Measurements from ENCODE around the gene ZNF446. TPM values are rescaled to one million over a fixed set of nuclear protein-coding genes. Genes with fewer than 3 reads are reported as not detected.

ZNF446 gene
- polyA plus RNA-seq, 1 donor = 14.1 TPM

DNA sequence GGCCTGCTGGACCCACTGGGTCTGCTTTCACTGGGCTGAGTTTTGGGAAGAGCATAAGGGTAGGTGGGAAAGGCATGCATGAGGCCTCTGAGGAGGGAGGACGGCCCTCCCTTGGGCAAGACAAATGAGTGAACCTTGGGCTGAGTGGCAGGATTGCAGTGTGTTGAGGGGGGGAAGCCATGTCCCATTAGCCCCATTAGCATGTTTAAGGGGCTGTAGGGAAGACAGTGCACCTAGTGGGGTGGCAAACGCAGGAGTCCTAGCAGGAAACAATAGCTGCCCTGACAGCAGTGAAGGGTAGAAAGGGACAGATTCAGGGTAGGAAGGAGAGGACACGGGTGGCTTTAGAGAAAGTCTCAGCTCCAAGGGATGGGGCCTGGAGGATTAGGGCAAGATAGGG lies 46.6 kb downstream of the ZNF446 start:
- no peak for DNase-seq

DNA sequence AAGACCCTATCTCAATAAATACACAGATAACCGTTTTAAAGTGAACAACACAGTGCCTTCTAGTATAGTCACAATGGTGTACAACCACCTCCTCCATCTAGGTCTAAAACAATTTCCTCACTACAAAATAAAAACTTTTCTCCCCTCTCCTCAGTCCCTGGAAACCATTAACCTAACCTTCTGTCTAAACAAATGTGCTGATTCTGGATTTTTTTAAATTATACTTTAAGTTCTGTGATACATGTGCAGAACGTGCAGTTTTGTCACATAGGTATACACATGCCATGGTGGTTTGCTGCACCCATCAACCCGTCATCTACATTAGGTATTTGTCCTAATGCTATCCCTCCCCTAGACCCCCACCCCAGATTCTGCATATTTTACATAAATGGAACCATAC lies 53.3 kb downstream of the ZNF446 start:
- no peak for DNase-seq

Other genes starting within 250 kb of the ZNF446 start
- gene ZNF544, start 247.4 kb upstream of the ZNF446 start, polyA plus RNA-seq (ENCODE audit: insufficient read length) = 47.9 TPM
- gene ZNF8, start 197.4 kb upstream of the ZNF446 start, polyA plus RNA-seq (ENCODE audit: insufficient read length) = 11.4 TPM
- 58.1 TPM for gene ERVK3-1, start 171.0 kb upstream of the ZNF446 start, polyA plus RNA-seq (ENCODE audit: insufficient read length)
- gene ZSCAN22, start 149.4 kb upstream of the ZNF446 start, polyA plus RNA-seq (ENCODE audit: insufficient read length) = 4.1 TPM
- 0.57 TPM for gene A1BG, start 122.9 kb upstream of the ZNF446 start, polyA plus RNA-seq (ENCODE audit: insufficient read length)
- gene ZNF497, start 113.6 kb upstream of the ZNF446 start, polyA plus RNA-seq (ENCODE audit: insufficient read length) = 4.2 TPM
- gene ZNF837, start 95.3 kb upstream of the ZNF446 start, polyA plus RNA-seq (ENCODE audit: insufficient read length) = 3.1 TPM
- 819 TPM for gene RPS5, start 89.1 kb upstream of the ZNF446 start, polyA plus RNA-seq (ENCODE audit: insufficient read length)
- not detected for gene RNF225, start 80.7 kb upstream of the ZNF446 start, polyA plus RNA-seq (ENCODE audit: insufficient read length)
- 11.7 TPM for gene ZNF584, start 67.7 kb upstream of the ZNF446 start, polyA plus RNA-seq (ENCODE audit: insufficient read length)
- 16.7 TPM for gene ZNF132, start 36.2 kb upstream of the ZNF446 start, polyA plus RNA-seq (ENCODE audit: insufficient read length)
- gene ZNF324B, start 24.7 kb upstream of the ZNF446 start, polyA plus RNA-seq (ENCODE audit: insufficient read length) = 5.4 TPM
- gene ZNF324, start 9.3 kb upstream of the ZNF446 start, polyA plus RNA-seq (ENCODE audit: insufficient read length) = 9.1 TPM
- gene SLC27A5, start 35.6 kb downstream of the ZNF446 start, polyA plus RNA-seq (ENCODE audit: insufficient read length) = 9.9 TPM
- gene ZBTB45, start 43.5 kb downstream of the ZNF446 start, polyA plus RNA-seq (ENCODE audit: insufficient read length) = 9.1 TPM
- gene TRIM28, start 67.7 kb downstream of the ZNF446 start, polyA plus RNA-seq (ENCODE audit: insufficient read length) = 706 TPM
- gene CHMP2A, start 78.8 kb downstream of the ZNF446 start, polyA plus RNA-seq (ENCODE audit: insufficient read length) = 101 TPM
- 95.9 TPM for gene UBE2M, start 82.3 kb downstream of the ZNF446 start, polyA plus RNA-seq (ENCODE audit: insufficient read length)
- gene MZF1, start 97.0 kb downstream of the ZNF446 start, polyA plus RNA-seq (ENCODE audit: insufficient read length) = 50.1 TPM

Measured in left kidney (tissue), 2 donors.